GM10248 (cell line): ENCODE results near the gene ACD.
A peak's percentile ranks its signal among the peaks of the same experiment; 100 is the strongest.

Experiments
- CTCF ChIA-PET: fragments of 300-600 bp; sonication (Branson Sonifier 250); formaldehyde crosslinking; extraction: SDS; loops from one replicate; lab custom pipeline; 2021; ENCODE audit warnings: antibody characterized with exemption; lab: Yijun Ruan, JAX
- POLR2A ChIA-PET: fragments of 350-650 bp; sonication (Branson Sonifier 250); formaldehyde crosslinking; extraction: SDS; loops from one replicate; lab custom pipeline; 2020; ENCODE audit warnings: antibody characterized with exemption; lab: Yijun Ruan, JAX
- DNase-seq: peaks from one replicate; pipeline ENCODE4 v3.0.0; 2012; ENCODE audit errors: extremely low spot score
- TF ChIP-seq, protein P1 (sequence below): IDR thresholded peaks from 2 replicates; pipeline ENCODE4 v1.5.1; 2012; ENCODE audit warnings: mild to moderate bottlenecking, low read depth; ENCODE audit errors: extremely low read depth, missing control alignments, control extremely low read depth

Gene ACD

DNA sequence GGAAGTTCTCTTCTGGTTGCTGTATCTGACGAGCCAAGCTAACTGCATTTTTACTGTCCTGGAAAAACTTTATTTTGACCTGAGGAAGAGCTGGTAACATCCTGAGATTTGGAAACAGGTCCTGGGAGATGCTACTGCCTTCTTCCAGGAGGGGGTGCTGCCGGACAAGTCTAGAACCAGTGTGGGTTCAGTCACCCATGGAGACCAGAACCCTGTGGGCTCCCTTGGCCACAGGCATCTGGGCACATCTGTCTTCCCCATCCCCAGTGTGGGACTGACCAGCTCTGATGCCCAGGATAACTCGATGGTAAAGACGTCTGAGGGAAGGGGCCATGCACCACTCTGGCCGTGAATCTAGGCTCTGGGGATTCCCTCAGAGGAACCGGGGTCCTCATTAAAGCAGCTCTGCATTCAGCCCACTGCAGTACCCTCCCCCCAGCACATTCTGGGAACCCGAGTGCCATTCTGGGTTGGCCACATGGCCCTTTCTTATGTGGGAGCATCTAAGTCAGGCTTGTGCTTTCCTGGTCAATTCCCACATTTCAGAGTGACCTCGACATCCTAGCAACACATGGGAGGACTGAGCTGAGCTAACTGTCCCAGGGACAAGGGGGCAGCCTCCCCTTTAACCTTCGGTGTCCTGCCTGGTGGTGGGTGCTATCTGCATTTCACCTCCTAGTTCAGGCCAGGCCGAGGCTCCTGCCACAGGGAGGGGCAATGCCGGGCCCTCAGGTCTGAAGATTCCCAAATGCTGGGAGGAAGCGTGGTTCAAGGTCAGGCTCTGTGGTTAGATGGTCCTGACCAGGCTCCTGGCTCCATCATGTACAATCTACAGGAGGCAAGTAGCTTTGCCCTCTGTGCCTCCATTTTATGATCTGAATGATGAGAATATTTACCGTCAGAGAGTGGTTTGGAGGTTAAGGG is 12.9 kb upstream of the ACD start:
- ChIA-PET POLR2A (interaction anchor here (0.5 to 0.6 kb wide), 2 partner anchors 15 to 129 kb away, joined by 3 read pairs; no protein-coding TSS in a partner anchor), CTCF (interaction anchor here (0.6 to 18.5 kb wide), 62 partner anchors 10 to 546 kb away, joined by 3 to 357 read pairs (median 4); partner anchors contain the start of genes ACD, CARMIL2, CTRL and GFOD2)
- peak; percentile 84 for DNase-seq
- TF ChIP-seq, protein P1, sequence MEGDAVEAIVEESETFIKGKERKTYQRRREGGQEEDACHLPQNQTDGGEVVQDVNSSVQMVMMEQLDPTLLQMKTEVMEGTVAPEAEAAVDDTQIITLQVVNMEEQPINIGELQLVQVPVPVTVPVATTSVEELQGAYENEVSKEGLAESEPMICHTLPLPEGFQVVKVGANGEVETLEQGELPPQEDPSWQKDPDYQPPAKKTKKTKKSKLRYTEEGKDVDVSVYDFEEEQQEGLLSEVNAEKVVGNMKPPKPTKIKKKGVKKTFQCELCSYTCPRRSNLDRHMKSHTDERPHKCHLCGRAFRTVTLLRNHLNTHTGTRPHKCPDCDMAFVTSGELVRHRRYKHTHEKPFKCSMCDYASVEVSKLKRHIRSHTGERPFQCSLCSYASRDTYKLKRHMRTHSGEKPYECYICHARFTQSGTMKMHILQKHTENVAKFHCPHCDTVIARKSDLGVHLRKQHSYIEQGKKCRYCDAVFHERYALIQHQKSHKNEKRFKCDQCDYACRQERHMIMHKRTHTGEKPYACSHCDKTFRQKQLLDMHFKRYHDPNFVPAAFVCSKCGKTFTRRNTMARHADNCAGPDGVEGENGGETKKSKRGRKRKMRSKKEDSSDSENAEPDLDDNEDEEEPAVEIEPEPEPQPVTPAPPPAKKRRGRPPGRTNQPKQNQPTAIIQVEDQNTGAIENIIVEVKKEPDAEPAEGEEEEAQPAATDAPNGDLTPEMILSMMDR: peak; percentile 80

DNA sequence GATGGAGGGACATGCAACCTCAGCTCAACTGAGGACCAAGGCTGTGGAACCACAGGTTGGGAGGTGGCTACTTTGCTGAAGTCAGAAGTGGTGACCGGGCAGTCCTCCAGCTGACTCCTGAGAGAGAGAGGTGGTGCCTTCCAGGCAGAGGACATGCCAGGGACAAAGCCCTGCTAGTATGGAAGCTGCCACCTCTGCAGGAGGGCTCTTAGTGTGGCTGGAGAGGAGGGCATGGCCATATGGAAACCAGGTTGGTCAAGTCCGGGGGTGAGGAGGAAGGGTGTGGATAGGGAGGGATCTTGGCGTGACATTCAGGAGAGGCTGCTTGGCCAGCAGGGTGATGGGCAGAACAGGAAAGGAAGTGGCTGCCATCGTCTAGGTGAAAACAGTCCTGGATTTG is 12.2 kb upstream of the ACD start:
- DNase-seq: no peak
- TF ChIP-seq, protein P1: no peak
- ChIA-PET CTCF (interaction anchor here (0.6 to 18.5 kb wide), 57 partner anchors 9 to 547 kb away, joined by 3 to 357 read pairs (median 5); partner anchors contain the start of genes ACD, CARMIL2, CTRL and GFOD2), POLR2A (interaction anchor here (0.6 kb wide), 1 partner anchor 15 kb away, joined by 3 read pairs; no protein-coding TSS in a partner anchor)

DNA sequence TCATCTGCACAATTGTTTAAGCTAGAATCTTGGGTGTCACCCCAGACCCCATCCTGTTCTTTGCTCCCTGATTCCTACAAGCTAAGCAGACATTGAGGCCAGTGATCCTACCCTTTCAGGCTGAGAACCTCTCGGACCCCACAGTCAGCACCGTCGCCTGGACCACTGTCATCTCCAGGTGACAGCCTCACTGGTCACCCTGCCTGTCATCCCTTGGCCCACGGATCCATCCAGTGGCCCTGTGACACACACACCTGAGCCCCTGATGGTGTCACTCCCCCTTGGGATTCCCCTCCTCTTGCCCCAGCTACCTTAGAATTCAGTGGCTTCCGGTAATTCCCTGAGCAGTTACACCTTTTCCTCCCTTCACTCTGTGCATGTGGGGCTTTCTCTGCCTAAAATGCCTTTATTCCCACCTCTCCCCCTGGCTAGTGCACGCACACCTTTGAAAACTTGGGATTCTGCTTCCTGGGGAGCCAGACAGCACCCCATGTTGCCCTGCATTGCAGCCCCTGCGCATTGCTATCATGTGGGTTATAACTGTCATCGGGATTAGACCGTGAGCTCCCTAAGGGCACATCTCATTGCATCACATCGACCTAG is 9.5 kb upstream of the ACD start:
- ChIA-PET CTCF (interaction anchor here (0.7 to 18.5 kb wide), 13 partner anchors 9 to 214 kb away, joined by 3 to 357 read pairs (median 10); partner anchors contain the start of genes ACD, CTCF, PARD6A and RIPOR1), POLR2A (no interaction called here)
- TF ChIP-seq, protein P1: no peak
- no peak for DNase-seq

DNA sequence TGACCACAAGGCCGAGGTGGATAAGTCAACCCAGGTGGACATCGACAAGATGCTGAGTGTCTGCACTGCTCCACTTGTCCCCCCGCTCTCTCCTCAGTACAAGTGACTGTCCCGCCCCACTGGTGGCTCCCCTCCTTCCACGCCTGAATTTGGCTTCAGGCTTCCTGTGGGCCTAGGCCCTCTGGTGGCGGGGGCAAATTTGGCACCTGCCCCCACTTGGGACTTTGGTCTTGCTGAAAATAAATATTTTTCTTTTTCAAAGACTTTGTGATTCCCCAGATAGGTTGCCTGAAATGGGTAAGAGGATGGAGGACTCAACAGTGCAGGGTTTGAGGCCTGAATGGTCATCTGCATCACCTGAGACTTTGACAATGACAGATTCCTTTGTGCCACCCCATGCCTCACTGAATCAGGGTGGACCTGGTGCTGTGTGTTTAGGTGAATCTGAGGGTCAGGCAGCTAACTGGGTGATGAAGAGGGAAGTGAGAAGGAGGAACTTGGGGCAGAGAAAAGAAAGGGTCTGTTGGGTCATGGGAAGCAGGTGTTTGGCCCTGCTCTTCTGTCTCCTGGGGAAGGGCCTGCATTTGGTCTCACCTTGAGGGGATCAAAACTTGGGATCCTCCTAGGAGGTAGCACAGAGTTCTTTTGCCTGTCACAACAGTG is 8.6 kb upstream of the ACD start:
- CTCF ChIA-PET: interaction anchor here (0.8 to 18.5 kb wide), 31 partner anchors 8 to 549 kb away, joined by 3 to 357 read pairs (median 5); partner anchors contain the start of genes ACD, ATP6V0D1, CTCF and PARD6A
- POLR2A ChIA-PET: no interaction called here
- TF ChIP-seq, protein P1: peak; percentile 29
- no peak for DNase-seq

DNA sequence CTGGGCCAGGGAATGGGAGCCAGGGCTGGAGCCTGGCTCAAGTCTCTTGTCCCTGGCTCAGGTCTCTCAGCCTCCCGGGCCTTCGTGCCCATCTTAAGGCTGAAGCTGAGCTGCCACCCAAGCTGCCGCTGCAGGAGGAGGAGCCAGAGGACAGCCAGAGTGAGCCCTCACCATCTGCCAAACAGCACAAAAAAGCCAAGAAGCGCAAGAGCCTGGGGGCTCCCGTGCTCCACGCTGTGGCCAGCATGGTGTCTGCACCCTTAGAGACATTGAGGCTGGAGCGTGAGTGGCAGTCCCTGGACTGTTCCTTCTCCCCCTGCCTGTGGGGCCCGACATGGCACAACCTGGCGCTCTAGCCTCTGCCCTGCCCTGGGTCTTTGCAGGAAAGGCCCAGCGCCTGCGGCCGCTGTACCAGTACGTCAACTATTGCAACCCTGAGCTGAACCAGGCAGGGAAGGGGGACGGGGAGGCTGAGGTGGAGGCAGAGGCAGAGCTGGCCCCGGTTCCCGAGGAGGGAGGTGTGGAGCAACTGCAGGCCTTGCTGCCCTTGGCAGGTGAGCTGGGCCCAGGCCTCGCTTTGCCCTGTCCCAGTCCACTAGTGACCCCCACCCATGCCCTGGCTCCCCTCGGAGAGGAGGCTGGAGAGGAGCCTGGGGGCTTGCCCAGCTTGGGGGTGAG is 7.9 kb upstream of the ACD start:
- CTCF ChIA-PET: interaction anchor here (0.6 to 18.5 kb wide), 41 partner anchors 9 to 549 kb away, joined by 3 to 357 read pairs (median 5); partner anchors contain the start of genes ACD, ATP6V0D1, CARMIL2 and CTCF
- DNase-seq: peak; percentile 92
- TF ChIP-seq, protein P1: peak; percentile 86
- POLR2A ChIA-PET: no interaction called here

DNA sequence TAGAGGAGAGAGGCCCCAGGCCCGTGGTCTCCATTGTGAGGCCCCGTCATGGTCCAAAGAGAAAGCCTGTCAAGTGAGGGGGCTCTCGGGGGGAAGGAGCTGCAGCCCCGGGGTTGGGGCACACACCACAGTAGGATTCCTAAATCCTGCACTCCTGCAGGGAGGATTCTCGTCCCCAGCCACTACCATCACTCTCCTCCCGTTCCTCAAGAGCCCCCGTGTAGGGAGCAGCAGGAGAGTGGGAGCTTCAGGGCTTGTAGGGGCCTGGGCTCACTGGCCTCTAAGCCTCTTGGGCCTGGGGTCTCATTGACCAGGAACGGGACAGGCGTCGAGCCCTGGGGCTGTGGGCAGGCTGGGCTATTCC is 7.4 kb upstream of the ACD start:
- DNase-seq: no peak
- TF ChIP-seq, protein P1: no peak
- CTCF ChIA-PET: interaction anchor here (0.6 to 18.5 kb wide), 36 partner anchors 8 to 550 kb away, joined by 3 to 357 read pairs (median 5); partner anchors contain the start of genes ACD, ATP6V0D1, CARMIL2 and CTCF
- POLR2A ChIA-PET: no interaction called here
